ENCODE data around the gene TRAP1.

Gene TRAP1

DNA sequence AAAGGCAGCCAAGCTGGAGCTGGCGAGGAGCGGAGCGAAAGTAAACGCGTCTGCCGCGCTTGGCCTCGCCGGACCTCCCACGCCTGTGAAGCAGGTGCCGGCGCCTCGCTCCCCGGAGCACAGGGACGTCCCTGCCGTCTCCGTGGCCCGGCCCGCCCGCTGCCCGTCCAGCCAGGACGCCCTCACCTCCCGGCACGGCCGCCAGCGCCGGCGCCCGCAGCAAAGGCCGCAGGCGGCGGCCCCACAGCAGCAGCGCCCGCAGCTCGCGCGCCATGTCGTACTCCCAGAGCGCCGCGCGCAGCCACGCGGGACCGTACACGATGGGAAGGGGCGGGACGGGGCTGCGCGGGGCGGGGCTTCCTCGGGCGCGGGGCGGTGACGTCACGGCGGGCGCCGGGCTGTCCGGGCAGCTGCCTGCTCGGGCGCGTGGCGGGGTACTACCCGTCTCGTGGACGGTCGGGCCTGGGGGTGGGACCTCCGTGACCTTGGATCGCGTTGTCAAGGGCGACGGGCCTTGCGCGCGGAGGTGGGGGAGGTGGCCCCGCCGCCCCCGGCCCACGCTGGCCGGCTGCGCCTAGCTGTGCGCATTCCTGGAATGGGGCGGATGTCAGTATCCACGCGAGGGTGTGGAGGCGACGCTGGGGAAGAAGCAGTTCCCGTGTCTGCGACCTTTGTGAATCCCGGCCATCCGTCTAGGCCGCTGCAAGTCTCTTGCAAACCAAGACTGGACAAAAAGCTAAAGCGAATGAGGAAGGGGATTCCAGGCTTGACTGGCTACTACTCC lies at the start of gene TRAP1:
TSS of gene TRAP1 (minus strand) at position 290 of the 784 bp plus-strand sequence. CDS start at position 274, 16 bp downstream.
- Histone ChIP-seq H3K36me3 (ENCODE audit: insufficient read depth, low read length) (peaks cover 21% of the 10 kb centered on the region), H3K4me1 (ENCODE audit: insufficient read depth, low read length) (peaks cover 14% of the 10 kb centered on the region), H3K4me3 (ENCODE audit: low read length) (peak within 1 kb of the TSS; percentile 59), H2AFZ (ENCODE audit: low read depth, low read length) (peak within 1 kb of the TSS; percentile 74), H3K27me3 (ENCODE audit: insufficient read depth, low read length) (no peaks in the 10 kb centered on the region), H3K9me3 (ENCODE audit: low read length) (no peaks in the 10 kb centered on the region)

DNA sequence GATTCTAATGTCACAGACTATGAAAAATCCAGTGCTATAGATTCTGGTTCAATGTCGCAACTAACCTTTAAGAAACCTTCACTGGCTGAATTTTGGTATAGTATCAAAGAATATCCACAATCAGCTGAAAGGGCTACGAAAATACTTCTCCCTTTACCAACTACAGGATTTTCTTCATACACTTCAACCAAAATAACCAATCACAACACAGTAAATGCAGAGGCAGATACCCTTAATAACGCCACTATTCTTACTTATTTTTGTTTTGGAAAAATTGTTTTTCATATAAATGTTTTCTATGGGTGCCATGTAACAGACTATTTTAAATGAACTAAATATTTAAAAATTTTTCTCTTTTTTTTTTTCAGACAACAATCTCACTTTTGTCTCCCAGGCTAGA lies 48.9 kb upstream of the TRAP1 start:
- Histone ChIP-seq H3K27me3 (ENCODE audit: insufficient read depth, low read length) (no peaks in the 10 kb centered on the region), H3K36me3 (ENCODE audit: insufficient read depth, low read length) (peaks cover 78% of the 10 kb centered on the region), H3K9me3 (ENCODE audit: low read length) (no peaks in the 10 kb centered on the region), H3K4me1 (ENCODE audit: insufficient read depth, low read length) (no peaks in the 10 kb centered on the region), H3K4me3 (ENCODE audit: low read length) (no peak overlapping the region), H2AFZ (ENCODE audit: low read depth, low read length) (no peak overlapping the region)

DNA sequence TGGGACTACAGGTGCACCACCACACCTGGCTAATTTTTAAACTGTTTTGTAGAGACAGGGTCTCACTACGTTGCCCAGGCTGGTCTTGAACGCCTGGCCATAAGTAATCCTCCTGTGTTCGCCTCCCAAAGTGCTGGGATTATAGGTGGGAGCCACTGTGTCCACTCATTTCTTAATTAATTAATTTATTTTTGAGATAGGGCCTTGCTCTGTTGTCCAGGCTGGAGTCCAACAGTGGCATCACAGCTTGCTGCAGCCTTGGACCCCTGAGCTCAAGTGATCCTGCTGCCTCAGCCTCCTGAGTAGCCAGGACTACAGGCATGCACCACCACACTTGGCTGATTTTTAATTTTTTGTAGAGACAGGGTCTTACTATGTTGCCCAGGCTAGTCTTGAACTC lies 47.1 kb upstream of the TRAP1 start:
- no peaks in the 10 kb centered on the region for H3K4me1 ChIP-seq (ENCODE audit: insufficient read depth, low read length)

DNA sequence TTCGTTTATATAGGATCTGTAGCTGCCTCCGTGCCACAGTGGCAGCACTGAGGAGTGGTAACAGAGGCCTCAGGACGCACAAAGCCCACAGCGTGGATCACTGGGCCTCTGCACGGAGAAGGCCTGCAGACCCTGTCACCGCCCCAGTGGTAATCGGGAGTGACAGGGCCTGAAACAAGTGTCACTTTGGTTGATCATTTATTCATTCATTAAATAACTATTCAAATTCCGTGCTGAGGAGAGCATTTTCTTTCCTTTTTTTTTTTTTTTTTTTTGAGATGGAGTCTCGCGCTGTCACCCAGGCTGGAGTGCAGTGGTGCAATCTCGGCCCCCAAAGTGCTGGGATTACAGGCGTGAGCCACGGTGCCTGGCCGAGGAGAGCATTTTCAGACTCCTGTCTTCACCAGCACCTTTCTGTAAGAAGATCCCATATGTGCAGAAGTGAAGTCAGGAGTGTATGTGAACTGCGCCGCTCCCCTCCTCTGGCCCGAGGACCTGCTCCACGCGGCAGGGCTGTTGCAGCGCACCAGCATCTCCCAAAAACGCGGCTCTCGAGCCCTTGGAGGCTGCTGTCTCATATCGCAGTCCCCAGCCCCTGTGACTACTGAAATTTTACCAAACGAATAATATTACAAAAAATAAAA lies 44.9 kb upstream of the TRAP1 start:
- H3K9me3 ChIP-seq (ENCODE audit: low read length) = no peaks in the 10 kb centered on the region
- H3K36me3 ChIP-seq (ENCODE audit: insufficient read depth, low read length) = peaks cover 62% of the 10 kb centered on the region
- H3K27me3 ChIP-seq (ENCODE audit: insufficient read depth, low read length) = no peaks in the 10 kb centered on the region
- no peaks in the 10 kb centered on the region for H3K4me1 ChIP-seq (ENCODE audit: insufficient read depth, low read length)
- no peak overlapping the region for H3K4me3 ChIP-seq (ENCODE audit: low read length)
- no peak overlapping the region for H2AFZ ChIP-seq (ENCODE audit: low read depth, low read length)

More for the DNA sequence above, 47.1 kb upstream of the TRAP1 start:
- no peak overlapping the region for H2AFZ ChIP-seq (ENCODE audit: low read depth, low read length)
- no peaks in the 10 kb centered on the region for H3K27me3 ChIP-seq (ENCODE audit: insufficient read depth, low read length)
- H3K36me3 ChIP-seq (ENCODE audit: insufficient read depth, low read length) = peaks cover 66% of the 10 kb centered on the region
- no peaks in the 10 kb centered on the region for H3K9me3 ChIP-seq (ENCODE audit: low read length)
- H3K4me3 ChIP-seq (ENCODE audit: low read length) = no peak overlapping the region

DNA sequence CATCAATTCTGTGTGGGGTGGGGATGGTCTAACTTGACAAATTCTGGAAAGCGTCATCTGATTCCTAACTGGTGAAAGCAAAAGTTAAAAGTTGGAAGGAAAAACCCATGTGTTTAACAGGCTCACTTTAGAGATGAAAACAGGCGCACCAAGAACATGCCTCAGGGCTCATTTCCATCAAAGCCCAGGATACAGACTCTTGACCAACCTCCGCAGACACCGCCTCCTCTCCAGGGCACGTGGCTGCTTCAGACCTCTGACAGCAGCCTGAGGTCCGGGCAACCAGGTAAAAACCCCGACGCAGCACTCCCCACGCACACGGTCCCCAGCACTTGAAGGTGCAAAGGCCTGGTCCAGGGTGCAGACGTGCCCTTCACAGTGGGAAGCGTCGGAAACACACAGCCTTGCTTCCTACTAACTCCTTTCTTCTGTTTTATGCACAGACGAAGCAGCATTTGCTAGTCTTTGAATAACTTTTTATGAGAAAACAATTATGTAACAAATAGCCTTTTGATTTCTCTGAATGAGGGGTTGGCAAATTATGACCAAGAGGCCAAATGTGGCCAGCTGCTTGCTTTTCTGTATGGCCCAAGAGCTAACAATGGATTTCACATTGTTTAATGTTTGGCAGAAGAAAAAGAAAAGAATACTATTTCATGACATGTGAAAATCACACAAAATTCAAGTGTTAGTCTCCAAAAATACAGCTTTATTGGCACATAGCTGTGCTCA lies 44.2 kb upstream of the TRAP1 start:
- Histone ChIP-seq H3K4me1 (ENCODE audit: insufficient read depth, low read length) (no peaks in the 10 kb centered on the region), H3K9me3 (ENCODE audit: low read length) (no peaks in the 10 kb centered on the region), H3K36me3 (ENCODE audit: insufficient read depth, low read length) (peaks cover 62% of the 10 kb centered on the region), H3K27me3 (ENCODE audit: insufficient read depth, low read length) (no peaks in the 10 kb centered on the region), H3K4me3 (ENCODE audit: low read length) (no peak overlapping the region), H2AFZ (ENCODE audit: low read depth, low read length) (no peak overlapping the region)

DNA sequence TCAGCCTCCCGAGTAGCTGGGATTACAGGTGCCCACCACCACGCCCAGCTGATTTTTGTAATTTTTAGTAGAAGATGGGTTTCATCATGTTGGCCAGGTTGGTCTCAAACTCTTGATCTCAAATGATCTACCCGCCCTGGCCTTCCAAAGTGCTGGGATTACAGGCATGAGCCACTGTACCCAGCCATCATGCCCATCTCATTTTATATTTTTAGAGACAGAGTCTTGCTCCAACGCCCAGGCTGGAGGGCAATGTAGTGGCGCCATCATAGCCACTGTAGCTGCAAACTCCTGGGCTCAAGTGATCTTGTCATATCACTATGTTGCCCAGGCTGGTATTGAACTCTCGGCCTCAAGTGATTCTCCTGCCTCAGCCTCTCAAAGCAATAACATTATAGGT lies 43.2 kb upstream of the TRAP1 start:
- Histone ChIP-seq H2AFZ (ENCODE audit: low read depth, low read length) (no peak overlapping the region), H3K9me3 (ENCODE audit: low read length) (no peaks in the 10 kb centered on the region), H3K4me3 (ENCODE audit: low read length) (no peak overlapping the region), H3K4me1 (ENCODE audit: insufficient read depth, low read length) (no peaks in the 10 kb centered on the region), H3K27me3 (ENCODE audit: insufficient read depth, low read length) (no peaks in the 10 kb centered on the region), H3K36me3 (ENCODE audit: insufficient read depth, low read length) (peaks cover 63% of the 10 kb centered on the region)

DNA sequence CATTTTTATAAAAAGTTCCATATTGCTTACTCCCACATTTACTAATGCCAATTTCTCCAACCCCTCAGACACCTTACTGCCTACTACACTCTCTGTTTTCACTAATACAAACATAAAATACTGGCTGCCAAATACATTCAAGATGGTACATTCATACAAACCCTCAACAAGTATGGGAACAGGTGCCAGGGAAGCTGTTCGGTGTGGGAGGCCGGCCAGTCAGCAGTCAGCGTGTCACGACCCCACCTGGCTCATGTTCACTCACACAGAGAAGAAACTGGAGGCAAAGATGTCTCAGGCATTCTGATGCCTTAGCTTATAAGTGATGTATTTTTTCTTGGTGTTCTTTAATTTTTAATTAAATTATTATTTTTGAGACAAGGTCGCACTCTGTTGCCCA lies 42.4 kb upstream of the TRAP1 start:
- Histone ChIP-seq H3K27me3 (ENCODE audit: insufficient read depth, low read length) (no peaks in the 10 kb centered on the region), H3K36me3 (ENCODE audit: insufficient read depth, low read length) (peaks cover 64% of the 10 kb centered on the region), H2AFZ (ENCODE audit: low read depth, low read length) (no peak overlapping the region), H3K4me1 (ENCODE audit: insufficient read depth, low read length) (no peaks in the 10 kb centered on the region), H3K4me3 (ENCODE audit: low read length) (no peak overlapping the region), H3K9me3 (ENCODE audit: low read length) (no peaks in the 10 kb centered on the region)

DNA sequence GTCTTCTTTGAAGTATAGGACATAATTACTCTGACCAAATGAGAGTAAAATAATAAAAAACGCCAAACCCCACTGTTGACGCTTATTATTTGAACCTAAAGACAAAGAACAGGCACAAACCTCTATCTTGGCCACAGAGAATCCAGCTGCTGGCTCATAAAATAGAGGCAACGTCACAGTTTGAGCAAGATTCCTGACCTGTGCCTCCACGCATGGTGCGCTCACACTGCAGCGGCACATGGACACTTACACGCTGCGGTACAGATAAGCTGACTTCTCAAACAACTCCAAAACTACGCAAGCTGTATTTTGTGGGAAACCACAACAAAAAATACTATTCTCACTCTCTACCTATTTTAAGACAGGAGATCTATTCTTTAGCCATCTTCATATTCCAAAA lies 38.8 kb upstream of the TRAP1 start:
- Histone ChIP-seq H2AFZ (ENCODE audit: low read depth, low read length) (no peak overlapping the region), H3K4me1 (ENCODE audit: insufficient read depth, low read length) (no peaks in the 10 kb centered on the region), H3K36me3 (ENCODE audit: insufficient read depth, low read length) (peaks cover 69% of the 10 kb centered on the region), H3K4me3 (ENCODE audit: low read length) (no peak overlapping the region), H3K27me3 (ENCODE audit: insufficient read depth, low read length) (no peaks in the 10 kb centered on the region), H3K9me3 (ENCODE audit: low read length) (no peaks in the 10 kb centered on the region)

DNA sequence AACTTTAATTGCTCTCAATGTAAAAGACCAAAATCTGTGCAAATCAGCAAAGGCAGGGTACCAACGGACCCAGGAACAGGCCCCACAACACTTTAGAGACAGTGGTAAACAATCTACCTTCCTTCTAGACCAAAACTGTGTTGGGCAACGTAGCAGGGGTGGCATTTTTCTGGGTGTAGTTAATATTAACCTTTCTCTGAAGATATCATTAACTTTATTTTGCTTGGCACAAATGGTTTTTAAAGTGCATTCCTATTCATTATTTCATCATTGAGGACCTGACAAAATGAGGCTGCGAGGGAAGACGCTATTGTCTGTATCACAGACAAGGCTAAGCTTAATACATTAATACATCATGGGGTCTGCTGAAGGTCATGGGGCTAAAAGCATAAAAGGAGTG lies 37.9 kb upstream of the TRAP1 start:
- H3K36me3 ChIP-seq (ENCODE audit: insufficient read depth, low read length) = peaks cover 75% of the 10 kb centered on the region
- no peak overlapping the region for H3K4me3 ChIP-seq (ENCODE audit: low read length)
- H3K27me3 ChIP-seq (ENCODE audit: insufficient read depth, low read length) = no peaks in the 10 kb centered on the region
- no peak overlapping the region for H2AFZ ChIP-seq (ENCODE audit: low read depth, low read length)
- H3K9me3 ChIP-seq (ENCODE audit: low read length) = no peaks in the 10 kb centered on the region
- no peaks in the 10 kb centered on the region for H3K4me1 ChIP-seq (ENCODE audit: insufficient read depth, low read length)

DNA sequence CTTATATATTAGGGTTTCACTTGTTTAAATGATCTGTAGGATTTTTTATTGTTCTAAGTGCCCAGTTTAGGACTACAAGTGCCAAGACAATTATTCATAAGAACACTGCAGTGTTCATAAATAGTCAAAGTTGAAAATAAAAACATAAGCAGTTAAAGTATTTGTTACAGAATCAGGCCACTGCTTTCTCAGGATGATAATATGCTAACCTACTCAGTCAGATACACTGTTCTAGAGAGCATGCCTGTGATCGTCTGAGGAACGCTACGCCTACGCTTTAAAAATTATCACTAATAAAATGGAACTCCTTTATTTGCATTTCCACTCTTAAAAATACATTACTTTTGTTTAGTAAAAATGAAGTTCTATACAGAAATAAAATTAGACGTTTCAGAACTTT lies 37.4 kb upstream of the TRAP1 start:
- Histone ChIP-seq H3K4me3 (ENCODE audit: low read length) (no peak overlapping the region), H3K4me1 (ENCODE audit: insufficient read depth, low read length) (no peaks in the 10 kb centered on the region), H3K36me3 (ENCODE audit: insufficient read depth, low read length) (peaks cover 78% of the 10 kb centered on the region), H3K9me3 (ENCODE audit: low read length) (no peaks in the 10 kb centered on the region), H2AFZ (ENCODE audit: low read depth, low read length) (no peak overlapping the region), H3K27me3 (ENCODE audit: insufficient read depth, low read length) (no peaks in the 10 kb centered on the region)

DNA sequence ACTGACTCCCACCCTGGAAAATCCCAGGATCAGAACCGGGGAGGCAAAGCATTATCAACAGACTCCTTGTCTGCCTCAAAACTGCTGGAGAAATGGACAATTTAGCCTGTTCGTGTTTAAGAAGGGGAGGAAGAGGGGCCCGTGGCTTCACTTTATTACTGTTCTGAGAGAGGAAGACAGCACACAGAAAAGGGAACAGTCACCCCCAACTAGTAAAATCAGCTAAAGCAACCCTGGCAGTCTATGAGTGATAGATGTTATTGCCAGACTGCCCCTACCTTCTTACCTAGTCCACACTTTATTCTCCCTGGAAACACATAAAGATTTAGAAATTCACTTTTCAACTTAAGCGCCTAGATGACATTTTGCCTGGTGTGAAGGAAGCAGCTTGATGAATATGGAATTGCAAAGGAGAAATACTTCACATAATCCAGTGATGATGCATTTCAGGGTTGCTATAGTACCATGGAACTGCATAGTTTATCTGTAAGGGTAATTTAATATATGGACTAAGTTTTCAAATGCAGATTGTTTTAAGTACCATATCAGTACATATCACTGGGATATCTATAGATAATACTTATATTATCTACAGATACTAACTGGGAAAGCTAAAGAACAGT lies 36.9 kb upstream of the TRAP1 start:
- Histone ChIP-seq H3K9me3 (ENCODE audit: low read length) (no peaks in the 10 kb centered on the region), H3K4me3 (ENCODE audit: low read length) (no peak overlapping the region), H2AFZ (ENCODE audit: low read depth, low read length) (no peak overlapping the region), H3K4me1 (ENCODE audit: insufficient read depth, low read length) (no peaks in the 10 kb centered on the region), H3K27me3 (ENCODE audit: insufficient read depth, low read length) (no peaks in the 10 kb centered on the region), H3K36me3 (ENCODE audit: insufficient read depth, low read length) (peaks cover 79% of the 10 kb centered on the region)

DNA sequence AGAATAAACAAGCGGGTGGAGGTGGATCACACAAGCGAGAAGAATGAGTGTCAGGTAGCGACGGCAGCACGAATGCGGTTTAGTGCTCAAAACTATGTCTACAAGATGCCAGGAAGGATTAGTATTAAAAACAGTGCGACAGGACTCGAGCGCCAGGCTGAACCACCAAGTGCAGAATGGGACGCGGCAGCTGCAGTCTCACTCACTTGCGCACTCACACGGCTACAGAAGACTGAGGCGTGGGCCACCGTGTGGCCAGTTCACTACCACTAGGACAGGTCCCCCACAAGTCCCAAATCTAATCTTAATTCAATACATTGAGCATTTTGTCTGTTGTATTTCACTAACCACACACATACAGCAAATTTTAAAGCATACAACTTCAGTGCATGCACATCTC lies 35.7 kb upstream of the TRAP1 start:
- Histone ChIP-seq H3K27me3 (ENCODE audit: insufficient read depth, low read length) (no peaks in the 10 kb centered on the region), H3K9me3 (ENCODE audit: low read length) (no peaks in the 10 kb centered on the region), H3K4me3 (ENCODE audit: low read length) (no peak overlapping the region), H3K36me3 (ENCODE audit: insufficient read depth, low read length) (peaks cover 80% of the 10 kb centered on the region), H2AFZ (ENCODE audit: low read depth, low read length) (no peak overlapping the region), H3K4me1 (ENCODE audit: insufficient read depth, low read length) (no peaks in the 10 kb centered on the region)

DNA sequence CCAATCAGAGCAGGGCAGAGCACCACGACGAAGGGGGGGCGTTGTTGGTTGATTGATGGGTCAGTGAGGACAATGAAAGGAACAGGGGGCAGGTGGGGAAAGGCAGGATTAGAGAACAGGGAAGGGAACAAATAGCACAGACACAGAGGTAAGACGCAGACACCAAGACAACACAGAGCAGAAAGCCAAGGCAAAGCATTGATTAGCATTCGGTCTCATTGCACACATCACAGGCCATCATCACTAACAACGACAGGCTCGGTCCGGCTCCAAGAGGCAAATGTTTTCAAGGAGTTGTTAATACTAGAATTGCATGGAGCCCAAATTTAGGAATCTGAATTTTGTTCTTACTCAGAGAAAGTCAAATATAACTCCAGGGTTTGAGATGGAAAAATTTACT lies 34.6 kb upstream of the TRAP1 start:
- no peaks in the 10 kb centered on the region for H3K9me3 ChIP-seq (ENCODE audit: low read length)
- H3K4me1 ChIP-seq (ENCODE audit: insufficient read depth, low read length) = no peaks in the 10 kb centered on the region
- H3K4me3 ChIP-seq (ENCODE audit: low read length) = no peak overlapping the region
- no peak overlapping the region for H2AFZ ChIP-seq (ENCODE audit: low read depth, low read length)
- H3K27me3 ChIP-seq (ENCODE audit: insufficient read depth, low read length) = no peaks in the 10 kb centered on the region
- peaks cover 76% of the 10 kb centered on the region for H3K36me3 ChIP-seq (ENCODE audit: insufficient read depth, low read length)
